Measurements from ENCODE around the gene DLG1.
A peak's percentile ranks its signal among the peaks of the same experiment; 100 is the strongest.

DLG1 gene

DNA sequence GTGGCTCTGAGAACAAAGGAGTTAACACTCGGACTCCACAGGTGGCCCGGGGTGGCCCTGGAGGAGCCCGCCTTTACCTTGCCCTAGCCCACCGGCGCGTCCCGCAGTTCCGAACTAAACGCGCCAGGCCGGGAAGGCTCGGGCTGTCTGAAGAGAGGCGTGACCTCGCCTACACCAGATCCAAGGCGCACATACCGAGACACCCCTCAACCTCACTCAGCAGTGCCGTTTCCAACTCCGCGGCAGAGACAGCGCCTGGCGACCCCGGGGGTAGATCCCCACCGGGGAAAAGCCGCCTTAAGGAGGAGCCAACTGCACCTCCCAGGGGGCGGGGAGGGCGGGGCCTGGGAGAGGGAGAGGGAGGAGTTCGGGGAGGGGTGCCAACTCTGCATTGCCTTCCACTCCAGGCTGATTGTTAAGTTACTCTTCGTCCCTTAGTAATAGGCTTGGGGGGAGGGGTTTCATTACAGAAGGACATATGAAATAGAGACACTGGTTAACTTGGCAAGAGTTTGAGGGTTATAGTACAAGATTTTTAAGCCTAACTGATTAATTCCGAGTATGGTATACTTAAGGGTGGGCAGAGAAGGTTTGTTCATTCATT is at the start of gene DLG1:
Gene DLG1 (minus strand): TSS at position 272 of the 604 bp plus-strand sequence. CDS start 1,408 bp downstream, outside the sequence.
- peak; percentile 84 for DNase-seq

DNA sequence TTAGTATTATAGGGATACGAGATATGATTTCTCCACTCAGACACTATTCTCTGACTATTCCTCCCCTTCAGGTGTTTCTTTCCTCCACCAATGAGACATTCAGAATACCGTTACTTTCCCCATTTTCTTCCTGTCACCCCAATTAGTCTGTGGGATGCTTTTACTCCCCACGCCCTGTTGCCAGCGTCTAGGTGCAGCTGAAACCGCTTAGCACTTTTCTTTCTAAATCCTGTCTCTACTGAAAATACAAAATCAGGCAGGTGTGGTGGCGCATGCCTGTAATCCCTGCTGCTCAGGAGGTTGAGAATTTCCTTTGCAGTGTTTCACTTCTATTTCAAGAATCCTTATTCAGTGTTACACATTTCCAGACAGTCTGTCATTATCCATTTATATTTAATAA is 49.6 kb upstream of the DLG1 start:
- no peak for DNase-seq

DNA sequence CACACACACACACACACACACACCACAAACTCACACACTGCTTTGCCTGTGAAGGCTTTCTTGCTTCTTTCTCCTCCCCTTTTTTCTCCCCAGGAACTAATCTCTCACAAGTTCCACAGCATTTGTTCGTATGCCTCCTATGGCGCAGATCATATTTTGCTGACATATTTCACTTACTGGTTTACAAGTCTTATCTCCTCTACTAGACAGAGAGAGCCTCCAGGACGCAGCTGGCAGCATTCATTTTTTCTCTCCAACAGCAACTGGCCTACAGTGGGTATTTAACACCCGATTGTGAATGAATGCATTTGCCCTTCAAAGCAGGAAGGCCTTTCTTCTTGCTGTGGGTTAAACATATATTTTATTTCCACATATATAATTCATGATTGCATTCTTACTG is 47.0 kb upstream of the DLG1 start:
- DNase-seq = no peak

DNA sequence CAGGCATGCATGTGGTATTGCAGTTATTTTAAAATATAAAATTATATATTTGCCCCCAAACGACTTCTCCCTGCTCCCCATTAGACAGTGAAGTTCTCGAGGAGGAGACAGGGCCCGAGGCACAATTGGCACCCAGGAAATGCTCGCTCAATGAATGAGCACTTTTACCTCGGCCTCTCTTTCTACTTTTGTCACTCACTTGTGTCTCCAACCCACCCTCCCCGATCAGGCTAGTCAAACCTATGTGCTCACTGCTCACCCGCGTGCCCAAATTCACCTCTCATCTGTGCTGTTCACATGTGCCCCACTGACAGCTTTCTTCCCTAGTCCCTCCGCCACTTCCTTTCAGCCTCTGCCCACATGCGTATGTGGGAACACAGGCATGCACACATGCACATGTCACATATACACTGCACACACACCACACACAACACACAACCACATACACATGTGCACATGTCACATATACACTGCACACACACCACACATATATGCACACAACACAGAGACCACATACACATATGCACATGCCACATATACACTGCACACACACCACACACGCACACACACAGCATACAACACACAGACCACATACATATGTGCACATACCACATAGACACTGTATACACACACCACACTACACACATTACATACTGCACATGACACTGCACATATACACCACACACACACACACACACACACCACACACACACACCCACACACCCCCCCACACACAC is 46.3 kb upstream of the DLG1 start:
- DNase-seq = no peak

DNA sequence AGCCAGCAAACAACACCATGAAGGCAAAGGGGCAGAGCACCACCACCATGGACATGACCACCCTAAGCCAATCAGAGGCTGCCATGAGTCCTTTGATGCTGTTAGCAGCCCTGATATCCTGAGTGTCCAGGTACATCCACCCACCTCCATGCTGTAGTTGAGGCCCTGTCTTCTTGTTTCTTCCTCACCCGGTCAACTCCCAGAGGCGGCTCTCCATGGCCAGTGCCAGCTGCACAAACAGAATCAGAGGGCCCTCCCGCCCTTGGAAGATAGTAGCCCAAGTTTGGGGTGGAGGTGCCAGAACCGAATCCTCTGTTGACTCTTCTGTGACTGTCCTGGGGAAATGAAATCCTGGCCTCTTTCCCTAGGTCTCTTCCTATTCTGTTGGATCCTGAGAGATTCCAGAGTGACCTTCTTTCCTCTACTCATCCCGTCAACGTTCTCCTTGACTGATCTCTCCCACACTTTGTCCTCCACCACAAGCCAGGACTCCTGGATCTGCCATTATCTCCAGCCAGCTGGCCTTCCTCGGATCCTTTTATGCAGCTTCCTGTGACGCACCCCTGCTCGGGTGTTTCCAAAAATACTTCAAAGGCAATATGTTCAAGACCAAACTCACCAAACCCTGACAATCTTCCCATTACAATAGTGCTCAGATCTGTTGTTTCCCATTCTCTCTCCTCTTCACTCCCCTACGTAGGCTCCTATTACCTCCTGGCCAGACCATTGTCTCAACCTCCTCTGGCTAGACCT is 45.4 kb upstream of the DLG1 start:
- DNase-seq = no peak

DNA sequence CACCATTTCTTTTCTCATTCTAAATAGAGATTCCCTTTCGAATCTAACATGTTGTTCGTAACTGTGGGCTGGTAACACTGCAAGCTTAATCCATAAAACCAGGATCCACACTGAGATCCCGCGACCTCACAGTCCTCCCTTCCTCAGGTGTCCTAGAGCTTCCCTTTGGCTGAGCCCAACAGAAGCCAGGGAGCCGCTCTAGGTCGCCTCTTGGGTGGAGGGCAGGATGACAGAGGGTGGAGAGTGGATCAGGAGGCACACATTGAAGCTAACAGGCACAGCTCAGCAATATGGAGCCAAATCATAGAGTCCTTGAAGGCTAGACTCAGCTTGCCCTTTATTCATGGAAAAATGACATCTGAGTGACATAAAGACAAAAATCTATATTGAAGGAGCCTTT is 44.7 kb upstream of the DLG1 start:
- DNase-seq = no peak

DNA sequence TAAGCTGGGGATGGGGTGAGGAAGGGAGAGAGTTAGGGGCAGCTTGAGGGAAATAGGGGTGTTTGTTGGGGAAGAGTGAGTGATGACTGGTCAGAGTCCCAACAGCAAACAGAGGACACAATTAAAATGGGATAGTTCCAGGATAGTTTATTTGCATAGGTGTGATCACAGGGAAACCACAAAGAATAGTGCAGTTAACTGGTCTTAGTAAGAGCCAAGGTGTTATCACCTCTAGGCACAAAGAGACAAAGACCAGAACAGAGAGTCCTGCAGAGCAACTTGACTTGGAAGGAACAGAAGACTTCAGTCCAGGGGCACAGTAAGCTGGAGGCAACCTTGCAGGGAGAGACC is 42.1 kb upstream of the DLG1 start:
- DNase-seq = no peak

DNA sequence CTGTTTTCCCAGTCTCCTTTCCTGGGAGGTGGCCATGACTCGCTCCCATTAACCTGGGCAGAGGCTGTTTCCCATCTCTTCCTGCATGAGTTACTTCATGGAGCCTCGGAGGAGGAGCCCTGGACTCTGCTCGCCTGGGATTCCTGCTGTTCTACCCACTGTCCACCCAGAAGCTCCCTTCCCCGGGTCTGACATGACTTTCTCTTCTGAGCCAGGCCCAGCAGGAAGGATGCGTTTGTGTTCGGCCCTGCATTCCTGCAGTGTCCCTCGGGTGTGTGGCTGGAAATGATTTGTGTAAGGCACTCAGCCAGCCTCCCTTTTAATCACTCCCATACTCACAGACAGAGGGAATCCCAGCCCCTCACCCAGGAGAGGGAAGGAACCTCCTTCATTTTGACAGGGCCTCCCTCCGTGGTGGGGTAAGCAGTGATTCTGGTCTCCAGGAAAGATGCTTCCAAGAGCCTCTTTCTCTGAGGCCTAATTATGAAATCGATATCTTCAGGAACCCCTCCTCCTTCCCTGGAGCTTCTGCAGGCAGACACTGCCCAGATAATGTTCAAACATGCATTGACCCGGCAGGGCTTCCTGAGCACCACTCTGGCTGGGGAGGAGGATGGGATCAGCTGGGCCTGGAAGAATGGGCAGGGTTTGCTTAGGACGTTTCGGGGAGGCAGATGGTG is 41.6 kb upstream of the DLG1 start:
- no peak for DNase-seq

DNA sequence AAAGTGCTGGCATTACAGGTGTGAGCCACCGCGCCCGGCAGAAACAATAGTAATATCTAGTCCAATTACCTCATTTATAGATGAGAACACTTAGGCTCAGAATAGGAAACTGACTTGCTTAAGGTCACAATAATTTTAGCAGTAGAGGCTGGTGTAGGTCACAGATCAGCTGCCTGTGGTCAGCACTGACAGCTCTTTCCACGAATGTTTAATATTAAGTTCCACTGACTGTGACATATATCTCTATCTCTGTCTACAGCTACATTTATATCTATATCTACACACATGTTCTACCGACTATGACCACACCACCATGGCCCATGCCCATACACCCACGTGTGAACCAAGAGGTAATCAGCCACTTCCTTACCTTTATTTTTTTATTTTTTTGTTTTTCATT is 40.2 kb upstream of the DLG1 start:
- no peak for DNase-seq

DNA sequence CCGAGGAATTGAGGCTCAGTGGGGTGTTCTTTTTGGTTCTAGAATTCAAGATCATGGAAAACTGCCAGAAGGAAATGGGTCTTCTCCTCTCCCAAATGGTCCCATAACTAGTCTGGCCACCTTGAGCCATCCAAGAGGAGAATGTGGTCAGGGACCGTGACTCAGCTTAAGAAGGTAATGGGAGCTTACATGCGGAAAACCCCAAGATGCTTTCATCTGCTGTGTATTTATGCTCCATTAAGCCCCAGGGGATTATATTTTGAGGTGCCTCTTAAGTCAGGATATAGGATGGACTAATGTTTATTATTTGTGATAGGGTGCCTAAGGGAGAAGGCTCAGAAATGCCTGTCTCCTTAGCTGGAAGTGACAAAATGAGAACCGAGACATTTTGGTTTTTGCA is 39.2 kb upstream of the DLG1 start:
- no peak for DNase-seq

DNA sequence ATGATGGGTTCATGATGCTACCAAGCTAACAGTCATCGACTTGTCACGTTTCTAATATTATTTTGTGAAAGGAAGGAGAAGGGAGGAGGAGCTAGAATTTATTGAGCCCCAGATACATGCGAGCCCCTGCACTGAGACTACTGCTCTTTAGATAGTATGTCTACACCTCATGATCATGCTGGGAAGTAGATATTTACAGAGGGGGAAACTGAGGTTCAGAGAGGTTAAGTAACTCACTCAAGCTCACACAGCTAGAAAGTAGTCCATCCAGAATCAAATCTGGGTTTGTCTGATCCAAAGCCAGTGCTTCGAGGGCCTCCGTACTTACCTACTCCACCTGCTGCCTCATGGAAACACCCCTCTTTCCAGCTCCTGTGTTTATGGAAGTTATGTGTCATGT is 38.8 kb upstream of the DLG1 start:
- DNase-seq = no peak

DNA sequence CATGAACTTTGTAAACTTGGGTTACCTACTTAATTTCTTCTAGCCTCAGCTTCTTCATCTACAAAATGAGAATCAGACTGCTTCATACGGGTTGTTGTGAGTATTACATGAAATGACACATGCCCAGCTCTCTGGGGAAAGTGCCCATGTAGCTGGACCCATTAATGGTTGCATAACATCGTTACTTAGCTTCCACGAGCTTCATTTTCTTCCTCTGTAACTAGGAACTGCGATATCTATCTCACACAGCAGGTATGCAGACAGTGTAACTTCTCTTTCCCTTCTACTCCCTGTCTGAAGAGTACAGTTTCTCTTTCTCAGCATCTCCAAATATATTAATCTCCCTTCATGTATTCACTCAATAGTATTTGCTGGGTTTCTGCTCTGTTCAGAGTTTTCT is 37.9 kb upstream of the DLG1 start:
- DNase-seq = no peak

DNA sequence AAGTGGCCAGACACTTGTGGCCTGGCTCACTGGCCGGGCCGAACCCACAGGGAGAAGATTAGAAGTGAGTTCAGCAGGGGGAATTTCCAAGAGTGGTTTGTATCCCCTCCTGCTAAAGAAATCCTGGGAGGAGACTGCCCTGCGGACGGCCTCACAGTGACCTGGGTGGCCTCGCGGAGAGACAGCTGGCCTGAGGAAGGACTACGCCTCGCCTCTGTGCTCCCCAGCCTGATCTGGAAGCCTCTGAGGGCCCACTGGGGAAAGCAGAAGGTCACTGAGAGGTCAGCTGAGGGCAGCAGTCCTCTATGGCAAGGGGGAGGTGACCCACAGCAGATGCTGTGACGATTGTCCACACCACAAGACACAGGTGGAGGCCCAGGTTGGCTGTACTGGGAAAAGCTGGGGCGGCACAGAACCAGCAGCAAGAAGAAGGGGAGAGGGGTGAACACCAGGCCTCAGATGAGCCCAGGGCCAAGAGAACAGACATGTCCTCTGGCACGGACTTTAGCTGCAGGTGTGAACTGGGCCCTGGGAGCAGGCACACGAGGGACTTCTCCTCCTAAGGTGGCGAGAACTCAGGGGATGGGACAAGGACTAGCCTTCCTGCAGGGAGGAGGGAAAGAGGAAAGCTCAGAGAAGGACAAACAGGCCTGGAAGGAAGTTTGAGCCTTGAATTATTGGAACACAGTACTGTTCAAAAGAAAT is 37.2 kb upstream of the DLG1 start:
- no peak for DNase-seq

DNA sequence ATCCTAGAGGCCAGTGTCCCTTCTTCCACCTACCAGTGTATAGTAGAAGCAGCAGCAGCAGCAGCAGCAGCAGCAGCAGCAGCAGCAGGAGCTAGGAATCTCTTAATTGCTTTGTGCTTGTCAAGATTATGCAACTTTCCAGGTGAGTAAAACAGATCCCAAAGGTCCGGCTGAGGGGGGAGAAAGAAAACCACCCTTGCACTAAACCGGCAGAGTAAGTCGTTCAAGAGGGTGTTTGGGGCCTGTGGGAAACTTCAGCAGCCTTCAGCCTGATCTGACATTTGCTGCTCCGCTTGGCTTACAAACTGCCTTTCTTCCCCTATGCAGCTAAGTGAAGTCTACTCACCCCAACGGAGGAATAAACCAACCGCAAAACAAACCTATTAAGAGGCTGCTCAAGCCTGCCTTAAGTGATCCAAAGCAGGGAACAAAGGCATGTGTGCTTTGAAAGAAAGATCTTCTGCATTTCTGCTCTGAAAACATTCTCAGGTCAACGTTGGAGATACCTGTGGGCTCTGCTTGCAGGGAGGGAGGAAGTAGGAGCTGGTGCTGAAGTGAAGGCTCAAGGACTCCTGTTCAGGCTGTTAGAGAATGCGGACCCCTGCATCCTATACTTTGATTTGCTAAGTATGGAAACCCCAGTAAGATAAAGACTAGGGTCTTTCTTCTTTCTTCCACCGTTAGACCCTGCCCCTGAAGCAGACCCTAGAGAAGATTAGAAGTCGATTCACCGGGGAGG is 35.7 kb upstream of the DLG1 start:
- no peak for DNase-seq

DNA sequence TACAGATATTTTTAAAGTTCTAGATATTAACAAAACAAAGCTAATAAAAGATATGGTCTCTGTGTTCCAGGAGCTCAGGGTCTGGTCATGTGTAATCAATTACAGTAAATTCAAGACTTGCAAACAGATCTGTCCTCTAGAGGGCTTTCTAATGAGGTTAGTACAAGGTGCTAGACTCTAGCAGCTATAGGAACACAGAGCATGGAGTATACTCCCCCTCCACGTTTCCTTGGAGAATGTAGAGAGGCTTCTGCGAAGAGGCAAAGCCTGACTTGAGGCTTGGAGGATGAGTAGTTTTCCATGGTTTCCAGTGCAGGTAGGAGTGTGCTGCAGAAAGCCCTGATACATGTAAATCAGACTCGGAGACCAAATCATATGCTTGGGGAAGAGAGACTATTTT is 32.7 kb upstream of the DLG1 start:
- peak; percentile 37 for DNase-seq

DNA sequence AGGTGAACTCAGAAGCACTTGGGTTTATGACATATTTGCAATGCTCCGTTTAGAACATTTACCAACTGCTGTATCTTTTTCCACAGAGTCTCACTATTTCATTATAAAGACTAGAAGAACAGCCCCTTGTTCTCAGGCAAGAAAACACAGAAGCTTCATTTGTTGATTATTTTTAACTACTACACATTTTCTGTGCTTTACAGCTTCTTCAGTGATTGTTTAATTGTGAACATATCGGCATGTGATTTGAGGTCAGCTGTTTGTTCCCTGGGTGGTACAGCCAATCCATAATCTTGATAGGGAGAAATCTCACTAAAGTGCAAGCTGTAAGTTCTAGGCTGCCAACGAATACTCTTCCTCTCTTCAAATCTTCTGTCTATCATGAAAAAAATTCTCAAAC is 31.0 kb upstream of the DLG1 start:
- DNase-seq = no peak

DNA sequence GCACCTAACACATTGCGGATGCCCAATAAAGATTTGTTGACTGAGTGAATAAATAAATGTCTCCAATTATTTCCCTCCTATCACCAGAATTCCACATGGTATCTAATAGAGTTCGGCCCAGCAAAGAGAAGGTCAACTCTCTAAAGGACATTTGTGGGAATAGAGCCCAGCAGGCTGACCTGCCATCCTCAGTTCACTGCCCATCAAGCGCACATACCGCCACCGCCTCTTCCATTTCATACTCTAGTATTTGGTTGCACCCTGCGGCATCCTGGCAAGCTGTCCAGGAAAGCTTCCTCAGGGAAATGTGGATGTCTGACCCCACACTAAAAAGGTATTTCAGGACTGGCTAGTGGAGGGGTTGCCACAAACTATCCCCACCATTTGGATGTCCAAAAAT is 29.8 kb upstream of the DLG1 start:
- no peak for DNase-seq

DNA sequence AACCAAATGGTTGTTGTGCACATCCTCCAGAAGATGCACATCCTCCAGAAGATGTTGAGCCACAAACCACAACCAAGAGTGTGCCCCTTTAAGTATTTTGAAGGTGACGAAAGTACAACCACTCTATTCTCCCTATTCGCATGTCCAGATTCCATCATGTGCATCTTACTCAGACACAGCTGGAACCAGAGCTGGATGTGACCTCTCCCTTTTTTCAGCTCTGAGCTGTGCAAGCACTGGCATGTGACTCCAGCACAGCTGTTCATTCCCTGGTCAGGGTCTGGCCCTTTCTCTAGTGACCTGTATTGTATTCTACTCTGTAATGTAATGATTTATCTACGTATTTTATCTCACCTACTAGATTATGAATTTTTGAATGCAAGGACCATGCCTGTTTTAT is 29.3 kb upstream of the DLG1 start:
- peak; percentile 79 for DNase-seq

DNA sequence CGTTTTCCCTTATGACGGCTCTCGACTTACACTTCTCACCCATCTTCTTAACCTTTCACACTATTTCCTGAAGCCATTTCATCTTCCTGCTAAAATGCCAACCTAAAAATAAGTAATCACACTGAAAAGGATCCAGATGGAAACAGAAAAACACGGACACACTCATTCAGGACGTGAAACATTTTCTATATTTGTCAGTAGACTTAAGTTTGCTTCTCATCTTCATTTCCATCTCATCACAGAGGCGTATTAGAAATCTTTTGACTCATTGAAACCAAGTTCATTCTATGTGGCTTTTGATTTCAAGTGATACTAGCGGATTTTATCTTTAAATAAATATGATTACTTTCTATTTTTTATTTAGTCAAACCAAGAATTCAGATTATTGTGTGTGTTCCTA is 27.4 kb upstream of the DLG1 start:
- DNase-seq = no peak

DNA sequence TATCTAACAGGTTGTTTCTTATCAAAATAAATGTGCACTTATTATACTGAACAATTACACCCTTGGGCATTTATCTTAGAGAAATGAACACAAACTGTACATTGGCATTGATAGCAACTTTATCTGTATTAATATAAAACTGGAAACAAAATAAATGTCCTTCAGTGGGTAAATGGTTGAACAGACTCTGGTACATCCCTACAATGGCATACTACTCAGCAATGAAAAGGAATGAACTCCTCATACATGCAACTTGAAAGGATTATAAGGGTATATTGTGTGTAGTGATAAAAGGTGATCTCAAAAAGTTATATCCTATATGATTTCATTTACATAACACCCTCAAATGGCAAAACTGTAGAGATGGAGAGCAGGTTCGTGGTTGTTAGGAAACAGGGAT is 23.7 kb upstream of the DLG1 start:
- DNase-seq = no peak

DNA sequence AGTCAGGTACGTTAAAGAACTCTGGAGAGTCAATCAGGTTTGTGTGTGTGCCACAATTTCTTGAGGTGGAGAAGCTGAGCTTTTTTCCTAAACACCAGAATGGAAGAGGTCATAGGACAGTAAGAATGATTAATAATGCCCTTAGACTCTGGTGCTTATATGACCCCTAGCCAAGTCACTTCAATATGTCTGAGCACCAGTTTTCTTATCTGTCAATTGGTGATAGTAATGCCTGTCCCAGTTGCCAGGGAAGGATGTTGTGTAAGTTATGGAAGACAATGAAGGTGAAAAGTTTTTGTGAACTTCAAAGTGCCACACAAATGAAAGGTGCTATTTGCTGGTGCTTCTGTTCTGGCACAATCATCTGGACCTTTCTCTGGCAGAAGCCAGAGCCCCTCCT is 22.2 kb upstream of the DLG1 start:
- no peak for DNase-seq

DNA sequence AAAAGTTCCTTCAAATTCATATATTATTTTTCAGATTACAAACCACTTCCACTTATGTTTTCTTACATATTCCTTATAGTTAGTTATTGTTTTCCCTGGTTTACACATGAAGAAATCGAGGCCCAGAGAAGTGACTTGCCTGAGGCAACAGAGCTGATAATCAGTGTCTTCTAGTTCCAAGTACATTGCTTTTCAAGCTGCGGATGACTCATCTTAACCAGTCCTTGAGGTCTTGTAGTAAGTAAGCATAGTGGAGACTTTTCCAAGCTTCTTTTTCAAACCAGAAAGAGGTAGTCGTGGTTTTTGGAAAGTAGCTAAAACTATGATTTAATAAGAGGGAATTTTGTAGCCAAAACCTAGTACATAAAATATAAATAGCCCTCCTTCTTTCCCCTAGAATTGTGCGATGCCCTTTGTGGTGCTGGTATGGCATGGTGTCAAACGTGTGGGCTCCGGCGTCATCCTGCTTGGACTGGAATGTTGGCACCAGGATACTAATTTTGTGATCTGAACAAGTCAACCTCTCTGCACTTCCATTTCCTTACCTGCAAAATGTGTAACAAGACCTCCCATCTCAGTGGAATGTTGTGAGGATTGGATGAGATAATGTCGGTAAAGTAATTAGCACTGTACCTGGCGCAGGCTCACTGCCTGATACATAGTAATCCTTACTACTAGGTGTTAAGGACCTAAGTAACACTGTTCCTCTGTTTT is 19.0 kb upstream of the DLG1 start:
- peak; percentile 65 for DNase-seq

Measured in HCEC 1CT (cell line).